ENCODE results near the gene UNC5B.

The UNC5B gene

DNA sequence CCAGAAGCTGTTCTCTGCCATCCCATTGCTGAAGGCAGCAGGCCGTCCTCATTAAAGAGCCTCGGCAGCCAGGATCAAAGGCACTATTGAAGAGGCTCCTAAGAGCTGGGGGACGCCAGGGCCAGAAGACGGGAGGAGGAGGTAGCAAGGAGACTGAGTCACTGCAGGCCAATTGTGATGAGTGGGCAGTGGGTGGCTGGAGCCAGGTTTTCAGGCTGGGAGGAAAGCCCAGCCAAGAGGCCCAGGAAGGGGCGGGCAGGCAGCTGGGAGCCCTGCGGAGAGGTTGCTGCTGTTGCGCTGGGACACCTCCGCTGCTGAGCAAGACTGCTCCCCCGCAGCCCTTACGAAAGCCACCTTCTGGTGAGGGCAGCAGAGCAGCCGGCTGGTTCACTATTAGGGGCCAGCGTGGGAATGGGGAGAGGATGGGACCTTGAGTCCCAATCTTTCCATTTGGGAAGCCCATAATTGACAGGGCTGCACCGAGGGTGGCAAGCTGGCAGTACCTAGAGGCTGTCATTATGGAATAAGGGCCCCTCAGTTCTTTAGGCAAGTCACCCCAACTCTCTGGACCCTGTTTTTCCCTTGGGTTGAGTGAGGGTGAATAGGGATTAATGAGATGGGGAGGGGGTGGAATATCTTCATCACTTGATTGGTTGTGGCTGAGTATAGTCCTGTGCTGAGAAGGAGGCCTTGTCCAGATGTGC lies 48.4 kb downstream of the UNC5B start:
- no peak for DNase-seq (ENCODE audit: low read depth, low spot score)
- H3K36me3 ChIP-seq (ENCODE audit: insufficient read depth, low read length) = no peaks in the 10 kb centered on the region; the same call in 1 of the 2 replicates
- TF ChIP-seq POLR2AphosphoS5 (IDR thresholded peaks at IDR 0.05; ENCODE audit: borderline replicate concordance, low read depth, low read length) = no peak
- no peak for TF ChIP-seq FOXP2 (optimal IDR thresholded peaks at IDR 0.05; ENCODE audit: control extremely low read depth, extremely low read length, insufficient read depth)
- no peak for TF ChIP-seq EZH2 (IDR thresholded peaks at IDR 0.05)
- H3K9me3 ChIP-seq (ENCODE audit: low read depth, low read length) = no peaks in the 10 kb centered on the region
- no peak overlapping the region for H3K27ac ChIP-seq
- H3K4me3 ChIP-seq = no peak overlapping the region
- no peak overlapping the region for H3K9ac ChIP-seq (ENCODE audit: insufficient read length)

DNA sequence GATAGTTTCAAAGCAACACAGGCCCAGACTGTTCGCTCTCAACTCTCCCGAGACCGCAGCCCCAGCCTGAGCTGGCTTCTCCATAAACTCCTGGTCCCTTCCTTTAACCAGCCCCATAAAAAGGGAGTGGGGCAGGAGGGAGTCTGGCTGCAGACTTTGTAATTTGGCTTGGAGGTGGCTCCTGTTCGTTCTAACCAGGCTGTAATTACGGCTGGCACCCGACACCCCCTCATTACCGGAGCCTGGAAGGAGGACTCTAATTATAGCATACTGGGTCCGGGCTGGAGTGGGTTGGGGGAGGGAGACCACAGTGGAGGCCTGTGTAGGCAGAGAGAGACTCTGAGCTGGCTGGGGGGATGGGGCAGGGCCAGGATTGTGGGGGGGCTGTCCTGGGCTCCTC lies 49.7 kb downstream of the UNC5B start:
- Histone ChIP-seq H3K9ac (ENCODE audit: insufficient read length) (no peak overlapping the region), H3K36me3 (ENCODE audit: insufficient read depth, low read length) (no peaks in the 10 kb centered on the region), H3K27ac (no peak overlapping the region), H3K9me3 (ENCODE audit: low read depth, low read length) (no peaks in the 10 kb centered on the region), H3K4me3 (no peak overlapping the region)
- no peak for DNase-seq (ENCODE audit: low read depth, low spot score)
- TF ChIP-seq POLR2AphosphoS5 (IDR thresholded peaks at IDR 0.05; ENCODE audit: borderline replicate concordance, low read depth, low read length) (no peak), FOXP2 (optimal IDR thresholded peaks at IDR 0.05; ENCODE audit: control extremely low read depth, extremely low read length, insufficient read depth) (no peak), EZH2 (IDR thresholded peaks at IDR 0.05) (no peak)

DNA sequence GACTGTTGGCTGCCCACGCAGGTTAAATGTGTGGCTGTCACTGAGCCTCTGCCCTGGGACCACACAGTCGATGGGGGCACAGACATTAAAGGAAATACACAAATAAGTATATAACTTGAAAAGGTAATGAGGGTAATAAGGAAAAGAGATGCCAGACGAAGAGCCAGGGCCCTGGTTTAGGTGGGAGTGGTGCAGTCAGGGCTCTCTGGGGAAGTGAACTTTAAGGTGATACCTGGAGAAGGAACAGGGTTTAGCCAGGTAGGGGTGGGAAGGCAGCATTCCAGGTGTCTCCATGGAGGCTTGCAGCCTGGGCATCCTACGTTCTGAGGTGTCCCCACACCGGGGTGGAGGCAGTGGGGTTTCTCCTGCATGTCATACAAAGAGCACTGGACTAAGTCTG lies 50.4 kb downstream of the UNC5B start:
- H3K9ac ChIP-seq (ENCODE audit: insufficient read length) = no peak overlapping the region
- no peaks in the 10 kb centered on the region for H3K36me3 ChIP-seq (ENCODE audit: insufficient read depth, low read length)
- H3K4me3 ChIP-seq = no peak overlapping the region
- TF ChIP-seq EZH2 (IDR thresholded peaks at IDR 0.05) = no peak
- no peak for TF ChIP-seq POLR2AphosphoS5 (IDR thresholded peaks at IDR 0.05; ENCODE audit: borderline replicate concordance, low read depth, low read length)
- no peak for TF ChIP-seq FOXP2 (optimal IDR thresholded peaks at IDR 0.05; ENCODE audit: control extremely low read depth, extremely low read length, insufficient read depth)
- H3K9me3 ChIP-seq (ENCODE audit: low read depth, low read length) = no peaks in the 10 kb centered on the region
- DNase-seq (ENCODE audit: low read depth, low spot score) = no peak
- no peak overlapping the region for H3K27ac ChIP-seq

DNA sequence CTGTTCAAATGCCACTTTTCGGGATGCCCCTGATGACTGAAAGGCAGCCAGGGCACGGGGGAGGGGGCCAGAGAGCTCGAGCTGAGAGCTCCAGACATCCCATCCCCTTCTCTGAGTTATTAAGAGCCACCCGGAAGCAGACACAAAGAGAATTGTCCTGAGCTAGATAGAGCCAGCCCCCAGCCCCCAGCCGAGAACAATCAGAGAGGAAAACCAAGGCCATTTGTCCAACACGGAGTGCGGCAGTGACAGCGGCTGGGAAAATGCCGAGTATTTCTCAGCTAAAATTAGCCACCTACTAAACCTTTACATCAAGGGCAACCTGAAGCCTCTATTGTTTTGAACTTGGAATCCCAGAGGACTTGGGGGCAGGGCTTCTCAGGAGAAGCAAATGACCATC lies 51.0 kb downstream of the UNC5B start:
- H3K27ac ChIP-seq = peak overlapping the region; percentile 57
- DNase-seq (ENCODE audit: low read depth, low spot score) = no peak
- TF ChIP-seq POLR2AphosphoS5 (IDR thresholded peaks at IDR 0.05; ENCODE audit: borderline replicate concordance, low read depth, low read length) = no peak
- TF ChIP-seq EZH2 (IDR thresholded peaks at IDR 0.05) = no peak
- TF ChIP-seq FOXP2 (optimal IDR thresholded peaks at IDR 0.05; ENCODE audit: control extremely low read depth, extremely low read length, insufficient read depth) = no peak

GRCh38 chr10:71264345-71265200 lies 52.2 kb downstream of the UNC5B start:
- Histone ChIP-seq H3K27ac (peak overlapping the region; percentile 57; the same call in 1 of the 2 replicates), H3K9ac (ENCODE audit: insufficient read length) (no peak overlapping the region), H3K9me3 (ENCODE audit: low read depth, low read length) (no peaks in the 10 kb centered on the region), H3K36me3 (ENCODE audit: insufficient read depth, low read length) (no peaks in the 10 kb centered on the region), H3K4me3 (no peak overlapping the region)
- DNase-seq (ENCODE audit: low read depth, low spot score) = no peak
- TF ChIP-seq FOXP2 (optimal IDR thresholded peaks at IDR 0.05; ENCODE audit: control extremely low read depth, extremely low read length, insufficient read depth) (no peak), POLR2AphosphoS5 (IDR thresholded peaks at IDR 0.05; ENCODE audit: borderline replicate concordance, low read depth, low read length) (no peak), EZH2 (IDR thresholded peaks at IDR 0.05) (no peak)

More for the DNA sequence above, 51.0 kb downstream of the UNC5B start:
- Histone ChIP-seq H3K9ac (ENCODE audit: insufficient read length) (no peak overlapping the region), H3K4me3 (no peak overlapping the region), H3K9me3 (ENCODE audit: low read depth, low read length) (no peaks in the 10 kb centered on the region), H3K36me3 (ENCODE audit: insufficient read depth, low read length) (no peaks in the 10 kb centered on the region)

DNA sequence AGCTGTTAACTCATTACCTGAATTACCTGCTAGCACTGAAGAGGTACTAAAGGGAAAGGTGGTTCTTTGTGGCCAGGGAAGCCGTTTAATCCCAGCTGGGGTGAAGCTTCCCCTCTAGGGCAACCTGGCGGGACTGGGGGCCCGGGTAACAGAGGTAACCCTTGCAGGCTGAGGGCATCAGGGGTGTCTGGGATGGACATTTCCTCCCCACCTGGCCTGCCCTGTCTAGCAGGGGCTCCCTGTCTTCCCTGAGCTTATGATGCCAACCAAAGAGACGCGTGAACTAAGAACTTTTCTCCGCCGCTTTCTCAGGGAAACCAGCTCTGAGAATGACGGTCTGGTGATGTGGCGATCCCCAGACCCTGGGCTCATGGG lies 52.8 kb downstream of the UNC5B start:
- Histone ChIP-seq H3K27ac (peak overlapping the region; percentile 89), H3K9me3 (ENCODE audit: low read depth, low read length) (no peaks in the 10 kb centered on the region), H3K4me3 (no peak overlapping the region), H3K9ac (ENCODE audit: insufficient read length) (peak overlapping the region; percentile 75), H3K36me3 (ENCODE audit: insufficient read depth, low read length) (no peaks in the 10 kb centered on the region)
- TF ChIP-seq FOXP2 (optimal IDR thresholded peaks at IDR 0.05; ENCODE audit: control extremely low read depth, extremely low read length, insufficient read depth) (no peak), EZH2 (IDR thresholded peaks at IDR 0.05) (no peak), POLR2AphosphoS5 (IDR thresholded peaks at IDR 0.05; ENCODE audit: borderline replicate concordance, low read depth, low read length) (no peak)
- no peak for DNase-seq (ENCODE audit: low read depth, low spot score)

GRCh38 chr10:71265618-71266146 lies 53.3 kb downstream of the UNC5B start:
- Histone ChIP-seq H3K9ac (ENCODE audit: insufficient read length) (peak overlapping the region; percentile 75), H3K4me3 (no peak overlapping the region), H3K9me3 (ENCODE audit: low read depth, low read length) (no peaks in the 10 kb centered on the region), H3K36me3 (ENCODE audit: insufficient read depth, low read length) (no peaks in the 10 kb centered on the region), H3K27ac (peak overlapping the region; percentile 89)
- no peak for DNase-seq (ENCODE audit: low read depth, low spot score)
- TF ChIP-seq EZH2 (IDR thresholded peaks at IDR 0.05) (no peak), POLR2AphosphoS5 (IDR thresholded peaks at IDR 0.05; ENCODE audit: borderline replicate concordance, low read depth, low read length) (no peak)

DNA sequence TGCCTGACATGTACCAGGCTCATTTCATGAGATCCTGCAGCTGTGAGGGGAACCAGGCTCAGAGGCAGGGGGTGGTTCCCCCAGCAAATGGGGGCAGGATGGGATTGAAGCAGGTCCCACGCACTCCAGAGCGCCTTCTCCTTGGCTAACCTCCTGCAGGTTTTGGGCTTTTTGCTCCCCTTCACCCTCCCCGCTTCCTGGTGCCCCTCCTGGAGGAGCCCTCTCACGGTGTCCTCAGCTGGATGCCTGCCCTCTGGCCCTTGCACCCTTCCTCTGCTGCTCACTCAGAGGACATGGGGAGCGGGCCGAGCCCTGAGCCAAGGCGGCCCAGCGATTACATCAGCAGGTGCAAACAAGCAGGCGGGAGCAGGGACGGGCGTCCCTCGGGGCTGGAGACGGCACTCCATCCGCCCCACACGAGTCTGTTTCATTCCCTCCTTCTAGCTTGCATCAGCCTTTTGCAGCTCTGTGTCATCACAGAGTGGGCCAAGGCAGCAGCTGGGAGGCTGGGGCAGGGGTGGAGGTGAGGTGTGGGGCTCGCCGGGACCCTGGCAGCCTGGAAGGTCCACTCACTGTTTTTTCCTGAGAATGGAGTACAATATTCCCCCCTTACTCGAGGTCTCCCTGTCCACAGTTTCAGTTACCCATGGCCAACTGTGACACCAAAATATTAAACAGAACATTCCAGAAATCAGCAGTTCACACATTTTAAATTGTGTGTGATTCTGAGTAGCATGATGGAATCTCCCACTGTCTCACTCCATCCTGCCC lies 54.0 kb downstream of the UNC5B start:
- Histone ChIP-seq H3K4me3 (no peak overlapping the region), H3K27ac (peak overlapping the region; percentile 89), H3K36me3 (ENCODE audit: insufficient read depth, low read length) (no peaks in the 10 kb centered on the region), H3K9me3 (ENCODE audit: low read depth, low read length) (no peaks in the 10 kb centered on the region), H3K9ac (ENCODE audit: insufficient read length) (peak overlapping the region; percentile 75)
- TF ChIP-seq EZH2 (IDR thresholded peaks at IDR 0.05) = no peak
- no peak for TF ChIP-seq FOXP2 (optimal IDR thresholded peaks at IDR 0.05; ENCODE audit: control extremely low read depth, extremely low read length, insufficient read depth)
- TF ChIP-seq POLR2AphosphoS5 (IDR thresholded peaks at IDR 0.05; ENCODE audit: borderline replicate concordance, low read depth, low read length) = no peak
- no peak for DNase-seq (ENCODE audit: low read depth, low spot score)
